ENCODE results near the gene TRIM24. TPM values are rescaled to one million over a fixed set of nuclear protein-coding genes. Genes with fewer than 3 reads are reported as not detected.

The TRIM24 gene
- polyA plus RNA-seq, 1 donor (not counting 4 experiments of a cell fraction or from before 2014, with no cell fraction given) = 7.9 TPM

DNA sequence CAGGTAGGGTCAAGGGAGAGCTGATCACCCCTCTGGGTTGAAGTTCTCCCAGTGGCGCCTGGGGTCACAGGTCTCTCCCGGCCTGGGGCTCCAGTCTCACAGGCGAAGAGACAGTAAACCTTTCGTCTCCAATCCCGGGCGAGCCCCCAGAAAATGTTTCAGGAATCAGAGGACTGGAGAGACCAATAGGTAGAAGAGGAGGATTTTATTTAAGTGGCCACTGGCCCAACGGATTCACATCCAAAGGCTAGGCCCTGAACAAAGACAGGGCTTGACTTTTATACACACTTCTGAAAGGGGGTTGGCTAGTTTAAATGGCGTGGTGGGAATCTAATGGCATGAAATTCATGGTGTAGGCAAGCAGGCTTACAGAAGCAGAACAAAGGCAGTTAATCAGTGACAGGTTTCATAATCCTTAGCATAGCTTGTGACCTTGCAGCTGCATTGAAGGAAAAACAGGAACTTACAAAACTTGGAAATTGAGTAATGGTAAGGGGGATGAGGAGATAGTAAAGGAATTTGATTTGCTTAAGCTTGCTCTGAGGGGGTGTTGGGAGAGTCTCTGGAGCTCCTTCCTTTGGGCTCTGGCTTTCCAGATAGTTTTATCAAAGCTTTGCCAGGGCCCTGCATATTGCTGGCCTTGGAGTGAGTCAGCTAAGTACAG, 105.5 kb downstream of the TRIM24 start:
- H3K4me3 ChIP-seq (ENCODE audit: control insufficient read depth in 2 of 3, extremely low read depth in 1 of 3, insufficient read depth in 2 of 3, low read depth in 1 of 3, low read length in 3 of 3) = no peak overlapping the region
- dilution Hi-C loops (cut with MboI; ENCODE audit: extremely low pct_ligation_motif_present, low sequenced_read_pairs) = no loop called here
- no peaks in the 10 kb centered on the region for H3K4me1 ChIP-seq (ENCODE audit: control insufficient read depth, extremely low read depth, insufficient read depth, low read length)
- H4K20me1 ChIP-seq (ENCODE audit: control insufficient read depth, extremely low read depth, insufficient read depth, low read length) = no peaks in the 10 kb centered on the region
- H3K9ac ChIP-seq (ENCODE audit: control insufficient read depth, extremely low read depth, insufficient read depth, low read length) = no peak overlapping the region
- no peaks in the 10 kb centered on the region for H3K9me1 ChIP-seq (ENCODE audit: control insufficient read depth, extremely low read depth, insufficient read depth, low read length)
- H3K79me2 ChIP-seq (ENCODE audit: control insufficient read depth, insufficient read depth, low read length) = no peaks in the 10 kb centered on the region
- no peaks in the 10 kb centered on the region for H3K27me3 ChIP-seq (ENCODE audit: control insufficient read depth, extremely low read depth, insufficient read depth, low read length)
- H3K4me2 ChIP-seq (ENCODE audit: control insufficient read depth, extremely low read depth, insufficient read depth, low read depth, low read length) = no peak overlapping the region
- peaks cover 6% of the 10 kb centered on the region for H3K9me3 ChIP-seq (ENCODE audit: control insufficient read depth, low read depth, low read length)
- H3K27ac ChIP-seq (ENCODE audit: control insufficient read depth, insufficient read depth, low read length) = no peak overlapping the region
- FAIRE-seq (no peak), DNase-seq (ENCODE audit: low read depth, low spot score) (no peak)
- H2AFZ ChIP-seq (ENCODE audit: control insufficient read depth, low read length) = no peak overlapping the region
- H3K36me3 ChIP-seq (ENCODE audit: control insufficient read depth in 2 of 2, extremely low read depth in 1 of 2, insufficient read depth in 2 of 2, low read length in 2 of 2) = peaks cover 2 to 3% of the 10 kb centered on the region in 2 experiments
- no peak for TF ChIP-seq EZH2 (IDR thresholded peaks at IDR 0.05; ENCODE audit: low read length)
- TF ChIP-seq, protein P1, sequence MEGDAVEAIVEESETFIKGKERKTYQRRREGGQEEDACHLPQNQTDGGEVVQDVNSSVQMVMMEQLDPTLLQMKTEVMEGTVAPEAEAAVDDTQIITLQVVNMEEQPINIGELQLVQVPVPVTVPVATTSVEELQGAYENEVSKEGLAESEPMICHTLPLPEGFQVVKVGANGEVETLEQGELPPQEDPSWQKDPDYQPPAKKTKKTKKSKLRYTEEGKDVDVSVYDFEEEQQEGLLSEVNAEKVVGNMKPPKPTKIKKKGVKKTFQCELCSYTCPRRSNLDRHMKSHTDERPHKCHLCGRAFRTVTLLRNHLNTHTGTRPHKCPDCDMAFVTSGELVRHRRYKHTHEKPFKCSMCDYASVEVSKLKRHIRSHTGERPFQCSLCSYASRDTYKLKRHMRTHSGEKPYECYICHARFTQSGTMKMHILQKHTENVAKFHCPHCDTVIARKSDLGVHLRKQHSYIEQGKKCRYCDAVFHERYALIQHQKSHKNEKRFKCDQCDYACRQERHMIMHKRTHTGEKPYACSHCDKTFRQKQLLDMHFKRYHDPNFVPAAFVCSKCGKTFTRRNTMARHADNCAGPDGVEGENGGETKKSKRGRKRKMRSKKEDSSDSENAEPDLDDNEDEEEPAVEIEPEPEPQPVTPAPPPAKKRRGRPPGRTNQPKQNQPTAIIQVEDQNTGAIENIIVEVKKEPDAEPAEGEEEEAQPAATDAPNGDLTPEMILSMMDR (optimal IDR thresholded peaks at IDR 0.05 in 1 of 3, IDR thresholded peaks at IDR 0.05 in 1 of 3, conservative IDR thresholded peaks at IDR 0.05 in 1 of 3; ENCODE audit: extremely low read depth in 1 of 3, insufficient read depth in 2 of 3, low read length in 3 of 3) = no peak

DNA sequence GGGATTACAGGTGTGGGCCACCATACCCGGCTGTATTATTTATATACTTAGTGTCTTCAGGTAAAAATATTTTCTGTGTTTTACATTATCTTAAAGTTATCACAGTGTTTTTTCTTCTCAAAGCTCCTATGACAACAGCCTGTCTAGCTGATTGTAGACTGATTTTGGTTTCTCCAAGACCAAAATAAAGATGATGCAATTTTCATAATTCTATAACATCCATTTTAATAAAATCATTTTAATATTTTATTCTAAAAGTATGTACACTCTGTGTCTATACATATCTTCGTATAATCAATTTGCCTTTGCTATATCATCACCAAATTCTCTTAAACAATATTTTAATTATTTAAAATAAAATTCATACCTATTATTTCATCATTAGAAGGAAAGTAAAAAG, 108.6 kb downstream of the TRIM24 start:
- peaks cover 6% of the 10 kb centered on the region for H3K9me3 ChIP-seq (ENCODE audit: control insufficient read depth, low read depth, low read length)
- no peak for FAIRE-seq
- dilution Hi-C loops (cut with MboI; ENCODE audit: extremely low pct_ligation_motif_present, low sequenced_read_pairs) = no loop called here
- H4K20me1 ChIP-seq (ENCODE audit: control insufficient read depth, extremely low read depth, insufficient read depth, low read length) = no peaks in the 10 kb centered on the region
- no peak overlapping the region for H2AFZ ChIP-seq (ENCODE audit: control insufficient read depth, low read length)
- no peak for DNase-seq (ENCODE audit: low read depth, low spot score)
- no peaks in the 10 kb centered on the region for H3K27me3 ChIP-seq (ENCODE audit: control insufficient read depth, extremely low read depth, insufficient read depth, low read length)
- H3K36me3 ChIP-seq (ENCODE audit: control insufficient read depth in 2 of 2, extremely low read depth in 1 of 2, insufficient read depth in 2 of 2, low read length in 2 of 2) = peaks cover 3 to 4% of the 10 kb centered on the region in 2 experiments
- H3K79me2 ChIP-seq (ENCODE audit: control insufficient read depth, insufficient read depth, low read length) = no peaks in the 10 kb centered on the region
- TF ChIP-seq EZH2 (IDR thresholded peaks at IDR 0.05; ENCODE audit: low read length) = no peak
- TF ChIP-seq, protein P1 (optimal IDR thresholded peaks at IDR 0.05 in 1 of 3, IDR thresholded peaks at IDR 0.05 in 1 of 3, conservative IDR thresholded peaks at IDR 0.05 in 1 of 3; ENCODE audit: extremely low read depth in 1 of 3, insufficient read depth in 2 of 3, low read length in 3 of 3) = no peak
- no peak overlapping the region for H3K27ac ChIP-seq (ENCODE audit: control insufficient read depth, insufficient read depth, low read length)
- H3K4me3 ChIP-seq (ENCODE audit: control insufficient read depth in 2 of 3, extremely low read depth in 1 of 3, insufficient read depth in 2 of 3, low read depth in 1 of 3, low read length in 3 of 3) = no peak overlapping the region
- H3K9ac ChIP-seq (ENCODE audit: control insufficient read depth, extremely low read depth, insufficient read depth, low read length) = no peak overlapping the region
- no peaks in the 10 kb centered on the region for H3K4me1 ChIP-seq (ENCODE audit: control insufficient read depth, extremely low read depth, insufficient read depth, low read length)
- no peaks in the 10 kb centered on the region for H3K9me1 ChIP-seq (ENCODE audit: control insufficient read depth, extremely low read depth, insufficient read depth, low read length)
- no peak overlapping the region for H3K4me2 ChIP-seq (ENCODE audit: control insufficient read depth, extremely low read depth, insufficient read depth, low read depth, low read length)
